NCI-H524 treated with DMSO at 0.1 percent for 48 hours (cell line): ENCODE measurements around the gene ABCA3.
A peak's percentile ranks its signal among the peaks of the same experiment; 100 is the strongest.
"Not testable (repeated sequence)": the region's sequence is repeated elsewhere in the genome, so short reads cannot be mapped to it uniquely, and the experiment has no call there.

Experiments
- DNase-seq: peaks from one replicate; lab custom pipeline; 2025; lab: John Stamatoyannopoulos, UW

The ABCA3 gene

GRCh38 chr16:2278956-2279800 is 61.4 kb downstream of the ABCA3 start:
- peak; percentile 86 for DNase-seq

GRCh38 chr16:2278272-2278608 is 62.3 kb downstream of the ABCA3 start:
- DNase-seq: no peak

- no peak for DNase-seq
Observed at GRCh38 chr16:2277466-2278271, 62.9 kb downstream of the ABCA3 start.

GRCh38 chr16:2276368-2277195 is 63.9 kb downstream of the ABCA3 start:
- no peak for DNase-seq

GRCh38 chr16:2275476-2276367 is 64.8 kb downstream of the ABCA3 start:
- DNase-seq: no peak

- no peak for DNase-seq
Observed at GRCh38 chr16:2273931-2274330, 66.6 kb downstream of the ABCA3 start.

GRCh38 chr16:2273484-2273883 is 67.0 kb downstream of the ABCA3 start:
- no peak for DNase-seq

- DNase-seq: no peak
Observed at GRCh38 chr16:2271848-2272461, 68.6 kb downstream of the ABCA3 start.

- DNase-seq: no peak
Observed at GRCh38 chr16:2270588-2271470, 69.7 kb downstream of the ABCA3 start.

GRCh38 chr16:2270070-2270462 is 70.5 kb downstream of the ABCA3 start:
- DNase-seq: no peak

GRCh38 chr16:2267913-2268666 is 72.4 kb downstream of the ABCA3 start, which contains the start of gene RNPS1:
TSS of gene RNPS1 (minus strand) at chr16:2268126. CDS start at chr16:2264643, 3,483 bp downstream.
- peak; percentile 66 for DNase-seq

- not testable (repeated sequence) for DNase-seq
Observed at GRCh38 chr16:2267505-2267912, 73.0 kb downstream of the ABCA3 start.

- not testable (repeated sequence) for DNase-seq
Observed at GRCh38 chr16:2266887-2267286, 73.6 kb downstream of the ABCA3 start.

GRCh38 chr16:2263026-2263425 is 77.5 kb downstream of the ABCA3 start:
- not testable (repeated sequence) for DNase-seq

GRCh38 chr16:2260250-2260649 is 80.3 kb downstream of the ABCA3 start:
- DNase-seq: no peak

GRCh38 chr16:2258530-2258929 is 82.0 kb downstream of the ABCA3 start:
- not testable (repeated sequence) for DNase-seq

GRCh38 chr16:2257726-2258125 is 82.8 kb downstream of the ABCA3 start:
- no peak for DNase-seq

GRCh38 chr16:2256531-2257140 is 83.9 kb downstream of the ABCA3 start:
- DNase-seq: no peak
